Coronary artery (tissue), 2 donors: ENCODE results near the gene MTREX.

Experiments
- DNase-seq: peaks from one replicate; pipeline ENCODE4 v3.0.0-alpha.2; 2017; ENCODE audit warnings: low spot score
- H3K27ac ChIP-seq, 2 donors: fragments of 200-600 bp; sonication (generic); one replicate each; pipeline ENCODE4 v1.5.1; 2016 to 2019
- H3K4me3 ChIP-seq: fragments of 200-600 bp; sonication (generic); 2 replicates; pipeline ENCODE4 v1.5.1; 2016; ENCODE audit warnings: mild to moderate bottlenecking, moderate library complexity
- CTCF ChIP-seq: fragments of 200-600 bp; sonication (generic); IDR thresholded peaks from one replicate; pipeline ENCODE4 v1.5.1; 2019; ENCODE audit warnings: antibody characterized with exemption

MTREX gene

GRCh38 chr5:55432549-55432948 lies 124.8 kb downstream of the MTREX start:
- Histone ChIP-seq H3K27ac (no peak overlapping the region), H3K4me3 (no peak overlapping the region)
- DNase-seq, result no peak
- no peak for TF ChIP-seq CTCF

- Histone ChIP-seq H3K4me3 (no peak overlapping the region), H3K27ac (peak overlapping the region; percentile 75 to 90)
- DNase-seq, result no peak
- TF ChIP-seq CTCF, result no peak
Measured at GRCh38 chr5:55437452-55437851, 129.7 kb downstream of the MTREX start.

- no peak for TF ChIP-seq CTCF
- Histone ChIP-seq H3K4me3 (peak overlapping the region; percentile 2), H3K27ac (peak overlapping the region; percentile 75 to 90)
- no peak for DNase-seq
Measured at GRCh38 chr5:55437859-55438206, 130.0 kb downstream of the MTREX start.

- no peak overlapping the region for H3K4me3 ChIP-seq
- TF ChIP-seq CTCF, result no peak
- DNase-seq, result no peak
- H3K27ac ChIP-seq, result peak overlapping the region; percentile 75 to 90
Measured at GRCh38 chr5:55438998-55439397, 131.2 kb downstream of the MTREX start.

GRCh38 chr5:55440188-55440646 lies 132.4 kb downstream of the MTREX start:
- no peak for DNase-seq
- peak overlapping the region; percentile 75 to 90 for H3K27ac ChIP-seq
- H3K4me3 ChIP-seq, result no peak overlapping the region
- TF ChIP-seq CTCF, result no peak

GRCh38 chr5:55441107-55441771 lies 133.4 kb downstream of the MTREX start:
- DNase-seq, result no peak
- TF ChIP-seq CTCF, result no peak

GRCh38 chr5:55441954-55442353 lies 134.2 kb downstream of the MTREX start:
- no peak for TF ChIP-seq CTCF
- Histone ChIP-seq H3K27ac (no peak overlapping the region), H3K4me3 (no peak overlapping the region)
- DNase-seq, result no peak

More at GRCh38 chr5:55441107-55441771, 133.4 kb downstream of the MTREX start:
- H3K4me3 ChIP-seq, result no peak overlapping the region
- no peak overlapping the region for H3K27ac ChIP-seq
